Spleen (tissue), 11 donors: ENCODE measurements around the gene CLMP. TPM values are rescaled to one million over a fixed set of nuclear protein-coding genes. Genes with fewer than 3 reads are reported as not detected.

Experiments
- DNase-seq: peaks from one replicate; pipeline ENCODE4 v3.0.0-alpha.2; 2020
- H3K27ac ChIP-seq, 8 donors: fragments of 200-600 bp; sonication (generic) in 7 of 8; 1 replicate in 4 of 8; 2 replicates in 4 of 8; pipeline versions ENCODE4 v1.5.0 to v1.8.0; 2016 to 2021; ENCODE audit warnings: inconsistent platforms in 4 of 8, mild to moderate bottlenecking in 4 of 8, moderate library complexity in 1 of 8
- H3K27me3 ChIP-seq, 7 donors: fragments of 200-600 bp; sonication (generic) in 6 of 7; replicated peaks in 1 of 7; 1 replicate in 4 of 7; 2 replicates in 3 of 7; pipeline versions ENCODE4 v1.5.0 to v1.8.0; 2016 to 2021; ENCODE audit warnings: inconsistent platforms in 3 of 7, mild to moderate bottlenecking in 1 of 7
- H3K36me3 ChIP-seq, 6 donors: fragments of 200-600 bp; sonication (generic) in 5 of 6; 1 replicate in 4 of 6; 2 replicates in 2 of 6; pipeline versions ENCODE4 v1.5.0 to v1.8.0; 2016 to 2021; ENCODE audit warnings: inconsistent platforms in 2 of 6
- H3K4me1 ChIP-seq, 6 donors: fragments of 200-600 bp; sonication (generic) in 5 of 6; 1 replicate in 3 of 6; 2 replicates in 3 of 6; pipeline versions ENCODE4 v1.5.0 to v1.8.0; 2016 to 2021; ENCODE audit warnings: inconsistent platforms in 3 of 6
- H3K4me3 ChIP-seq, 8 donors: fragments of 200-600 bp; sonication (generic) in 7 of 8; 1 replicate in 4 of 8; 2 replicates in 4 of 8; pipeline versions ENCODE4 v1.5.0 to v1.8.0; 2016 to 2021; ENCODE audit warnings: inconsistent platforms in 4 of 8, mild to moderate bottlenecking in 4 of 8, moderate library complexity in 2 of 8
- H3K9me3 ChIP-seq, 8 donors: fragments of 200-600 bp; sonication (generic) in 7 of 8; 1 replicate in 4 of 8; 2 replicates in 4 of 8; pipeline versions ENCODE4 v1.5.0 to v1.8.0; 2016 to 2021; ENCODE audit warnings: inconsistent platforms in 4 of 8
- CTCF ChIP-seq, 11 experiments: fragments of 200-600 bp in 7 of 11; fragments of 450-650 bp in 4 of 11; sonication (generic) in 4 of 11; IDR thresholded peaks in 8 of 11; conservative IDR thresholded peaks in 3 of 11; 1 replicate in 7 of 11; 2 replicates in 4 of 11; pipeline versions ENCODE4 v1.4.0 to v1.8.0; 2016 to 2021; ENCODE audit warnings: antibody characterized with exemption in 11 of 11, inconsistent platforms in 4 of 11, mild to moderate bottlenecking in 1 of 11
- POLR2A ChIP-seq, 3 donors: fragments of 450-650 bp; IDR thresholded peaks; one replicate each; pipeline ENCODE4 v1.5.1; 2017; ENCODE audit warnings: antibody characterized with exemption in 3 of 3, mild to moderate bottlenecking in 1 of 3
- POLR2AphosphoS5 ChIP-seq, 3 donors: sonication (generic); formaldehyde crosslinking; IDR thresholded peaks; one replicate each; pipeline ENCODE4 v1.5.1; 2017; ENCODE audit warnings: antibody characterized with exemption in 3 of 3
- WGBS, 5 donors: extraction: QIAGEN DNeasy Blood & Tissue Kit in 3 of 5; methylation state at CpG; one replicate each; pipeline versions ENCODE4 v1.1.5 to v1.1.7; 2013 to 2018; 5-methylcytosine and 5-hydroxymethylcytosine counted together
- intact Hi-C: fragments of 100-400 bp; cut with DNase I; formaldehyde crosslinking; loops from one replicate; pipeline ENCODE4 v1.15.0; 2023; ENCODE audit warnings: low total_unique reads
- polyA plus RNA-seq, 3 donors: library from polyadenylated mRNA; stranded (reverse); fragments of 200-250 nt; gene quantifications; one replicate each; pipeline ENCODE4 v1.2.1, GENCODE V29; 2013
- total RNA-seq, 7 donors: library from RNA; depleted of rRNA in 3 of 7; stranded (reverse); fragments of >200 nt in 3 of 7; fragmentation: NEBNext Ultra II Directional in 4 of 7; extraction: Animal tissue kit (Norgen Biotek cat#: 25700) in 4 of 7; gene quantifications; one replicate each; pipeline versions ENCODE4 v1.1.0 to v1.2.1, GENCODE V29; 2016 to 2021
- donor health status: healthy with polysubstance abuse.
- donor health status: DM: no; HTN: no; CAD: no; lungs with moderate emphysema.
- donor health status: DM: no; HTN: no; CAD: no.
- donor health status: Bipolar disorder and iron deficiency.
- donor health status: healthy.
- donor health status: DM: no; HTN: no; CAD: no.
- donor health status: DM: yes; HTN: yes; CAD: no.

Gene CLMP
- total and polyA plus RNA-seq, 10 donors: 3.1 to 36.5 (median 13.1) TPM

GRCh38 chr11:123235117-123235655 lies 40.1 kb upstream of the CLMP start:
- intact Hi-C loops: no loop called here
- Histone ChIP-seq H3K9me3 (no peaks in the 10 kb centered on the region), H3K27ac (peak overlapping the region in 7 of 8 donors; percentile 5 to 82 (median 58)), H3K4me1 (peaks cover 0 to 33% (median 9%) of the 10 kb centered on the region in 6 donors), H3K27me3 (no peaks in the 10 kb centered on the region), H3K36me3 (no peaks in the 10 kb centered on the region), H3K4me3 (no peak overlapping the region)
- DNase-seq: peak; percentile 79
- TF ChIP-seq POLR2A (IDR thresholded peaks at IDR 0.05) (no peak), CTCF (IDR thresholded peaks at IDR 0.05 in 8 of 11, conservative IDR thresholded peaks at IDR 0.05 in 3 of 11) (peak in 8 of 11 experiments; percentile 31 to 56 (median 40)), POLR2AphosphoS5 (IDR thresholded peaks at IDR 0.05) (peak; percentile 25 to 63 (median 45))
- 59 to 64% (median 62%) methylated on average over 12 of the region's 12 CpGs for WGBS, 5 donors

- Histone ChIP-seq H3K36me3 (no peaks in the 10 kb centered on the region), H3K27ac (peak overlapping the region in 7 of 8 donors; percentile 3 to 82 (median 65)), H3K4me3 (no peak overlapping the region), H3K4me1 (peaks cover 0 to 32% (median 9%) of the 10 kb centered on the region in 6 donors), H3K9me3 (no peaks in the 10 kb centered on the region), H3K27me3 (no peaks in the 10 kb centered on the region)
- TF ChIP-seq POLR2A (IDR thresholded peaks at IDR 0.05): no peak
- TF ChIP-seq CTCF (IDR thresholded peaks at IDR 0.05 in 8 of 11, conservative IDR thresholded peaks at IDR 0.05 in 3 of 11): no peak
- no peak for TF ChIP-seq POLR2AphosphoS5 (IDR thresholded peaks at IDR 0.05)
- no peak for DNase-seq
- intact Hi-C loops: no loop called here
- WGBS, 5 donors: 45 to 61% (median 54%) methylated on average over 3 of the region's 3 CpGs
Measured at GRCh38 chr11:123233975-123234334, 38.9 kb upstream of the CLMP start.

GRCh38 chr11:123233280-123233974 lies 38.4 kb upstream of the CLMP start:
- intact Hi-C loops: no loop called here
- Histone ChIP-seq H3K9me3 (no peaks in the 10 kb centered on the region), H3K4me1 (peaks cover 0 to 30% (median 9%) of the 10 kb centered on the region in 6 donors), H3K27ac (peak overlapping the region; percentile 3 to 82 (median 56)), H3K4me3 (no peak overlapping the region), H3K36me3 (no peaks in the 10 kb centered on the region), H3K27me3 (no peaks in the 10 kb centered on the region)
- DNase-seq: no peak
- no peak for TF ChIP-seq POLR2A (IDR thresholded peaks at IDR 0.05)
- TF ChIP-seq CTCF (IDR thresholded peaks at IDR 0.05 in 8 of 11, conservative IDR thresholded peaks at IDR 0.05 in 3 of 11): no peak
- TF ChIP-seq POLR2AphosphoS5 (IDR thresholded peaks at IDR 0.05): no peak
- WGBS, 5 donors: 54 to 65% (median 59%) methylated on average over 6 of the region's 6 CpGs

GRCh38 chr11:123231777-123232176 lies 36.7 kb upstream of the CLMP start:
- no peak for TF ChIP-seq POLR2A (IDR thresholded peaks at IDR 0.05)
- TF ChIP-seq POLR2AphosphoS5 (IDR thresholded peaks at IDR 0.05): no peak
- TF ChIP-seq CTCF (IDR thresholded peaks at IDR 0.05 in 8 of 11, conservative IDR thresholded peaks at IDR 0.05 in 3 of 11): no peak
- H3K4me3 ChIP-seq: no peak overlapping the region
- no peaks in the 10 kb centered on the region for H3K9me3 ChIP-seq
- no peak overlapping the region for H3K27ac ChIP-seq
- 87 to 98% (median 88%) methylated on average over 3 of the region's 3 CpGs for WGBS, 5 donors
- no peaks in the 10 kb centered on the region for H3K27me3 ChIP-seq
- no peaks in the 10 kb centered on the region for H3K36me3 ChIP-seq
- DNase-seq: no peak
- peaks cover 0 to 30% (median 9%) of the 10 kb centered on the region in 6 donors for H3K4me1 ChIP-seq
- intact Hi-C loops: no loop called here
